ENCODE measurements around the gene GNPAT. TPM values are rescaled to one million over a fixed set of nuclear protein-coding genes. Genes with fewer than 3 reads are reported as not detected.

GNPAT gene
- total RNA-seq, 2 experiments from 2014 or later = 11.8 to 12.8 TPM

DNA sequence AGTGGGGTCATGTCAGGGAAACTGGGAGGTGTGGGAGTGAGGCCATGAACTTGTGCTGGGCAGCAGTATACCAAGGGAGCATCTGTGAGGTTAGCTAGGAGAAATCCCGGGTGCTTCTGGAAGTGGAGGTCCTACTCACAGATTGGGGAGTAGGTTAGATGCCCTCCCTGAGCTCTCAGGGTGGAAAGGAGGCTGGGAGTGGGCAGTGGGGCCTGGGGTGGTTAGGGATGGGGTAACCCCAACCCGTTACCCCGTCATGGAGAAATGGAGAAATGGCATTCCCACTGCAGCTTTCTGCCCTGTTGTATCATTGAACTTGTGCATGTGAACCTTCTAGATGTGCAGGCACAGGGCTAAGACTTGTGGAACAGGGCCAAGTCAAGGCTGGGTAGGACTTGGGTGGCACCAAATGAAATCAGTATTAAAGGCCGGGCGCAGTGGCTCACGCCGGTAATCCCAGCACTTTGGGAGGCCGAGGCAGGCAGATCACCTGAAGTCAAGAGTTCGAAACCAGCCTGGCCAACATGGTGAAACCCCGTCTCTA, 69.5 kb downstream of the GNPAT start:
- no peak overlapping the region for H3K27ac Mint-ChIP-seq
- Histone ChIP-seq H3K36me3 (ENCODE audit: insufficient read depth, low read length) (no peaks in the 10 kb centered on the region), H3K9me3 (ENCODE audit: control insufficient read depth in 1 of 2, insufficient read depth in 1 of 2, low read length in 2 of 2) (no peaks in the 10 kb centered on the region), H3K27ac (ENCODE audit: low read depth in 1 of 2, low read length in 2 of 2) (no peak overlapping the region), H3K4me1 (ENCODE audit: insufficient read depth, low read length) (no peaks in the 10 kb centered on the region), H3K27me3 (ENCODE audit: control insufficient read depth in 1 of 2, insufficient read depth in 2 of 2, low read length in 2 of 2) (no peaks in the 10 kb centered on the region), H3K4me3 (ENCODE audit: low read length) (no peak overlapping the region)
- TF ChIP-seq, protein P1, sequence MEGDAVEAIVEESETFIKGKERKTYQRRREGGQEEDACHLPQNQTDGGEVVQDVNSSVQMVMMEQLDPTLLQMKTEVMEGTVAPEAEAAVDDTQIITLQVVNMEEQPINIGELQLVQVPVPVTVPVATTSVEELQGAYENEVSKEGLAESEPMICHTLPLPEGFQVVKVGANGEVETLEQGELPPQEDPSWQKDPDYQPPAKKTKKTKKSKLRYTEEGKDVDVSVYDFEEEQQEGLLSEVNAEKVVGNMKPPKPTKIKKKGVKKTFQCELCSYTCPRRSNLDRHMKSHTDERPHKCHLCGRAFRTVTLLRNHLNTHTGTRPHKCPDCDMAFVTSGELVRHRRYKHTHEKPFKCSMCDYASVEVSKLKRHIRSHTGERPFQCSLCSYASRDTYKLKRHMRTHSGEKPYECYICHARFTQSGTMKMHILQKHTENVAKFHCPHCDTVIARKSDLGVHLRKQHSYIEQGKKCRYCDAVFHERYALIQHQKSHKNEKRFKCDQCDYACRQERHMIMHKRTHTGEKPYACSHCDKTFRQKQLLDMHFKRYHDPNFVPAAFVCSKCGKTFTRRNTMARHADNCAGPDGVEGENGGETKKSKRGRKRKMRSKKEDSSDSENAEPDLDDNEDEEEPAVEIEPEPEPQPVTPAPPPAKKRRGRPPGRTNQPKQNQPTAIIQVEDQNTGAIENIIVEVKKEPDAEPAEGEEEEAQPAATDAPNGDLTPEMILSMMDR (IDR thresholded peaks at IDR 0.05) = no peak
- ATAC-seq (ENCODE audit: poor library complexity) (no peak), DNase-seq (no peak)
- ChIA-PET POLR2A (no interaction called here), CTCF (no interaction called here)
- no peaks in the 10 kb centered on the region for H3K9me3 Mint-ChIP-seq
- no peaks in the 10 kb centered on the region for H3K36me3 Mint-ChIP-seq (ENCODE audit: low read depth)
- H3K27me3 Mint-ChIP-seq = no peaks in the 10 kb centered on the region
- no peak overlapping the region for H3K4me3 Mint-ChIP-seq
- intact Hi-C loops (cut with DNase I, micrococcal nuclease) = no loop called here
- no peaks in the 10 kb centered on the region for H3K4me1 Mint-ChIP-seq (ENCODE audit: low read depth)

DNA sequence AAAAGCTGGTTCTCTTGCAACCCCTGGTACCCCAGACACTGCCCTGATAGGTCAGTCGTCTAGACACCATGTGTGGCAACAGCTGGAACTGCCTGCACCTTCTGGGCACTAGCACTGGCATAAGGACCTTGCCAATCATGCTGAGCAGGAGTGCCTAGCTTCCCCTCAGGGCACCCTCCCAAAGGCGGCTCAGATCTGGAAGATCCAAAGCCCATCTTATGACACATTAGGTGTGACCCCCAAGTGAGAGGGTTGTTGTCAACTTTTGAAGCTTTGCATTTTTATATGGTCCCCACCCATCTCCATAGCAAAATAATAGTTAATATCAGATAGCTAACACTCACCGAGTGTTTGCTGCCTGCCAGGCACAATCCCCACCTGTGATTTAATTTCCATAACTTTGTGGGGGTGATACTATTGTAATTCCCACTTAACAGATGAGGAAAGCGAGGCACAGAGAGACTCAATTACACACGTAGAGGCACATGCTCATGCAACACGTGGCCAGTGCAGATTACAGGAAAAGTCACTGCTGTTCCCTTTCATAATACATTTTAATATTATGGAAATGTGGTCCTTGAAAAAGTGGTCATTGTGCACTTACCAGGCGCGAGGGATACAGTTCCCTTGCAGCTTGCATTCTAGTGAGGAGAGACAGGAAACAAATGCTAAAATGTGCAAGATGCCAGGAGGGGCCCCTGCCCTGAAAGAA, 70.9 kb downstream of the GNPAT start:
- ATAC-seq (ENCODE audit: poor library complexity) (no peak), DNase-seq (no peak)
- H3K9me3 Mint-ChIP-seq = no peaks in the 10 kb centered on the region
- no peaks in the 10 kb centered on the region for H3K4me1 Mint-ChIP-seq (ENCODE audit: low read depth)
- no peaks in the 10 kb centered on the region for H3K9me3 ChIP-seq (ENCODE audit: control insufficient read depth in 1 of 2, insufficient read depth in 1 of 2, low read length in 2 of 2)
- no peak overlapping the region for H3K27ac ChIP-seq (ENCODE audit: low read depth in 1 of 2, low read length in 2 of 2)
- ChIA-PET POLR2A (interaction anchor here (0.6 kb wide), 1 partner anchor 25 kb away, joined by 3 read pairs; no protein-coding TSS in a partner anchor), CTCF (no interaction called here)
- TF ChIP-seq, protein P1 (IDR thresholded peaks at IDR 0.05) = no peak
- H3K36me3 Mint-ChIP-seq (ENCODE audit: low read depth) = no peaks in the 10 kb centered on the region
- H3K27ac Mint-ChIP-seq = no peak overlapping the region
- H3K4me3 Mint-ChIP-seq = no peak overlapping the region
- H3K27me3 ChIP-seq (ENCODE audit: control insufficient read depth in 1 of 2, insufficient read depth in 2 of 2, low read length in 2 of 2) = no peaks in the 10 kb centered on the region
- H3K27me3 Mint-ChIP-seq = no peaks in the 10 kb centered on the region
- no peaks in the 10 kb centered on the region for H3K4me1 ChIP-seq (ENCODE audit: insufficient read depth, low read length)
- no peaks in the 10 kb centered on the region for H3K36me3 ChIP-seq (ENCODE audit: insufficient read depth, low read length)
- no peak overlapping the region for H3K4me3 ChIP-seq (ENCODE audit: low read length)
- intact Hi-C loops (cut with DNase I, micrococcal nuclease) = no loop called here

DNA sequence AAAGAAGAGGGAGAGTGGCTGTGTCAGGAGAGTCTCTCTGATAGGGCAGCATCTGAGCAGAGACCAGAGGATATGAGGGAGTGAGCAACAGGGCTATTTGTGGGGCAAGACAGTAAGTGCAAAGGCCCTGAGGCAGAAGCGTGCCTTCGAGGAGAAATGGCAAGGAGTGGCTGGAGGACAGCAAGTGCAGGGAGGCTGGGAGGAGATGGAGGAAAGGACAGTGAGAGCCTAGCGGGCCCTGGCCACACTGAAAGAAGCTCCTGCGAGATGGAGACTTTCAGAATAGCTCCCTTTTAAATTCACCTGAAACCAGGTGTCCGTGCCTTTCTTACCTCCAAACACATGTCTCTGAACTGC, 71.4 kb downstream of the GNPAT start:
- DNase-seq (no peak), ATAC-seq (ENCODE audit: poor library complexity) (no peak)
- no peaks in the 10 kb centered on the region for H3K9me3 Mint-ChIP-seq
- intact Hi-C loops (cut with DNase I, micrococcal nuclease) = no loop called here
- Histone ChIP-seq H3K27ac (ENCODE audit: low read depth in 1 of 2, low read length in 2 of 2) (no peak overlapping the region), H3K4me3 (ENCODE audit: low read length) (no peak overlapping the region), H3K36me3 (ENCODE audit: insufficient read depth, low read length) (no peaks in the 10 kb centered on the region), H3K9me3 (ENCODE audit: control insufficient read depth in 1 of 2, insufficient read depth in 1 of 2, low read length in 2 of 2) (no peaks in the 10 kb centered on the region), H3K27me3 (ENCODE audit: control insufficient read depth in 1 of 2, insufficient read depth in 2 of 2, low read length in 2 of 2) (no peaks in the 10 kb centered on the region), H3K4me1 (ENCODE audit: insufficient read depth, low read length) (no peaks in the 10 kb centered on the region)
- H3K4me3 Mint-ChIP-seq = no peak overlapping the region
- TF ChIP-seq, protein P1 (IDR thresholded peaks at IDR 0.05) = no peak
- no peaks in the 10 kb centered on the region for H3K27me3 Mint-ChIP-seq
- CTCF ChIA-PET = no interaction called here
- H3K4me1 Mint-ChIP-seq (ENCODE audit: low read depth) = no peaks in the 10 kb centered on the region
- POLR2A ChIA-PET = interaction anchor here (0.6 kb wide), 1 partner anchor 25 kb away, joined by 3 read pairs; no protein-coding TSS in a partner anchor
- no peaks in the 10 kb centered on the region for H3K36me3 Mint-ChIP-seq (ENCODE audit: low read depth)
- H3K27ac Mint-ChIP-seq = no peak overlapping the region

Data from CD4-positive, alpha-beta T cell (primary cell).